ENCODE results near the gene THSD1. TPM values are rescaled to one million over a fixed set of nuclear protein-coding genes. Genes with fewer than 3 reads are reported as not detected.

THSD1 gene
- total RNA-seq, 1 donor from 2014 or later = 346 TPM

DNA sequence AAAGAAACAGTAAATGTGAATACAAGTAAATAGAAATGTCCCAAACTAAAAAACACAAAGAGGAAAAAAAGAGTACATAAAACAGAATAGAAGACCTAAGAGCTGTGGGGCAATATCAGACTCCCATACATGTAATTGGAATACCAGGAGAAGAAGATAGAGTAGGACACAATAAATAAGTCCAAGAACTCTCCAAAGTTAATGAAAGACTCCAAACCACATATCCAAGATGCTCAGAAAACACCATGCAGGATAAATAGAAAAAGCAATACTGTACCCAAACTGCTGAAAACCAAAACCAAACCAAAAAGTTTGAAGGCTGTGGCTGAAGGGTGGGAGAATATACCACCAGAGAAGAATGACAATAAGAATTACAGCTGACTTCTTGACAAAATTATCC lies 18.3 kb downstream of the THSD1 start:
- Mint-ChIP-seq H3K27ac (ENCODE audit: unreplicated experiment) (no peak overlapping the region), H3K9me3 (ENCODE audit: unreplicated experiment) (no peaks in the 10 kb centered on the region), H3K4me1 (ENCODE audit: unreplicated experiment) (peaks cover 70% of the 10 kb centered on the region), H3K27me3 (ENCODE audit: unreplicated experiment) (peaks cover 9% of the 10 kb centered on the region), H3K36me3 (ENCODE audit: low read depth, unreplicated experiment) (peaks cover 53% of the 10 kb centered on the region), H3K4me3 (ENCODE audit: unreplicated experiment) (peak overlapping the region; percentile 49)
- TF ChIP-seq, protein P1, sequence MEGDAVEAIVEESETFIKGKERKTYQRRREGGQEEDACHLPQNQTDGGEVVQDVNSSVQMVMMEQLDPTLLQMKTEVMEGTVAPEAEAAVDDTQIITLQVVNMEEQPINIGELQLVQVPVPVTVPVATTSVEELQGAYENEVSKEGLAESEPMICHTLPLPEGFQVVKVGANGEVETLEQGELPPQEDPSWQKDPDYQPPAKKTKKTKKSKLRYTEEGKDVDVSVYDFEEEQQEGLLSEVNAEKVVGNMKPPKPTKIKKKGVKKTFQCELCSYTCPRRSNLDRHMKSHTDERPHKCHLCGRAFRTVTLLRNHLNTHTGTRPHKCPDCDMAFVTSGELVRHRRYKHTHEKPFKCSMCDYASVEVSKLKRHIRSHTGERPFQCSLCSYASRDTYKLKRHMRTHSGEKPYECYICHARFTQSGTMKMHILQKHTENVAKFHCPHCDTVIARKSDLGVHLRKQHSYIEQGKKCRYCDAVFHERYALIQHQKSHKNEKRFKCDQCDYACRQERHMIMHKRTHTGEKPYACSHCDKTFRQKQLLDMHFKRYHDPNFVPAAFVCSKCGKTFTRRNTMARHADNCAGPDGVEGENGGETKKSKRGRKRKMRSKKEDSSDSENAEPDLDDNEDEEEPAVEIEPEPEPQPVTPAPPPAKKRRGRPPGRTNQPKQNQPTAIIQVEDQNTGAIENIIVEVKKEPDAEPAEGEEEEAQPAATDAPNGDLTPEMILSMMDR (IDR thresholded peaks at IDR 0.05; ENCODE audit: unreplicated experiment) = no peak
- DNase-seq (ENCODE audit: low spot score) = no peak

DNA sequence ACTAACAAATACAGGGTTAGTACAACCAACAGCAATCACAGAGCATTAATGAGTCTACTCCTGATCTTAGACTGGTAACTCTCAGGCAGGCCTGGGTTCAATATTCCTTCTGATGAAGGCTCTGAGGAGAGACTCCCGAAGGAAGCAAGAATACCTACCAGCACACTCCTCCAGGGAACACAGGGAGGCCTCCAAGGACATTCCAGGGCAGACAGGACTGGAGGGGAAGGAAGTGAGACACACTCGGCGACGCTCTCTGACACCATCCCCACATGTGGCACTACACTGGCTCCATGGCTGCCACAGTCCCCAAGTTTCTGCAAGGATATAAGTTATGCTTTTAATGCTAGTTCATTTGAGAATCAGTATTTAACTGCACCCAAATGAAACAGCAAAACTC lies 20.1 kb downstream of the THSD1 start:
- Mint-ChIP-seq H3K4me1 (ENCODE audit: unreplicated experiment) (peaks cover 59% of the 10 kb centered on the region), H3K4me3 (ENCODE audit: unreplicated experiment) (no peak overlapping the region), H3K9me3 (ENCODE audit: unreplicated experiment) (no peaks in the 10 kb centered on the region), H3K27me3 (ENCODE audit: unreplicated experiment) (peaks cover 9% of the 10 kb centered on the region), H3K36me3 (ENCODE audit: low read depth, unreplicated experiment) (peaks cover 41% of the 10 kb centered on the region), H3K27ac (ENCODE audit: unreplicated experiment) (no peak overlapping the region)
- DNase-seq (ENCODE audit: low spot score) = no peak
- TF ChIP-seq, protein P1 (IDR thresholded peaks at IDR 0.05; ENCODE audit: unreplicated experiment) = no peak

DNA sequence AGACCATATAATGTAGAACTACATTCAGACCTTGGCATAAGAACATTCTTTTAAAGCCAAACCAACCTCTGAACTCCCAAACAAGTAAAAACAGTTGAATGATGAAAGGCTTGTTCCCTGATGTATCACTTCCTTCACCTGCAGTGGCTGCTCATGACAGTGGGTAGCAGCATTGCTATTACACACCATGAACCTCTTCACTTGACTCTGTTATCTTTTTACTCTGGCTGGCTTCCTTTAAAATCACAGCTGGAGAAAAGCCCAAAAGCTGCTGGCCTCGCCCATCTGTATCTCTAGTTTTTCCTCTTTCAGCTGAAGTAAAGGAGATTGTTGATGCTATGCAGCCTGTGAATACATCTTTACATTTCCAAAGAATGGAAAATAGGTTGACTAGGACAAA lies 22.6 kb downstream of the THSD1 start:
- Mint-ChIP-seq H3K4me1 (ENCODE audit: unreplicated experiment) (peaks cover 50% of the 10 kb centered on the region), H3K27ac (ENCODE audit: unreplicated experiment) (no peak overlapping the region), H3K27me3 (ENCODE audit: unreplicated experiment) (peaks cover 15% of the 10 kb centered on the region), H3K36me3 (ENCODE audit: low read depth, unreplicated experiment) (peaks cover 44% of the 10 kb centered on the region), H3K9me3 (ENCODE audit: unreplicated experiment) (no peaks in the 10 kb centered on the region), H3K4me3 (ENCODE audit: unreplicated experiment) (peak overlapping the region; percentile 60)
- TF ChIP-seq, protein P1 (IDR thresholded peaks at IDR 0.05; ENCODE audit: unreplicated experiment) = no peak
- DNase-seq (ENCODE audit: low spot score) = no peak

DNA sequence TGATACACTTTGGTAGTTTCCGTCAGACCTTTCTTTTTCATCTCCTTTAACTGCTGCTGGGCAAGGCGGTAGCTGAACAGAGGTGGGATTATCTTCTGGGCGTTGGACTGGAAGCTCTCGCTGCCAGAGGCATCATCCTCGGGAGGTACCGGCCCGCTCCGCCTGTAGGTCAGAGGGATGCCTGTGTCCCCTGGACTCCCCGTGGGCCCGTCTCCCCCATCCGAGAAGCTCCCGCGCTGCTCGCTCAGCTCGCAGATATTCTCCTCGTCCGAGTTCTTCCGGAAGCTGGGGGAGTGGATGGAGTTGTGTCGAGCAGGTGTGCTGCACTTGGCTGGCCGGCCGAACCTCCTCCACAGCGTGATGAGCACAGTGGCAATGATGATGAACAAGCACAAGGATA lies 27.7 kb downstream of the THSD1 start:
- no peak for DNase-seq (ENCODE audit: low spot score)
- H3K36me3 Mint-ChIP-seq (ENCODE audit: low read depth, unreplicated experiment) = peaks cover 36% of the 10 kb centered on the region
- no peaks in the 10 kb centered on the region for H3K9me3 Mint-ChIP-seq (ENCODE audit: unreplicated experiment)
- peaks cover 28% of the 10 kb centered on the region for H3K4me1 Mint-ChIP-seq (ENCODE audit: unreplicated experiment)
- TF ChIP-seq, protein P1 (IDR thresholded peaks at IDR 0.05; ENCODE audit: unreplicated experiment) = no peak
- peaks cover 7% of the 10 kb centered on the region for H3K27me3 Mint-ChIP-seq (ENCODE audit: unreplicated experiment)
- H3K27ac Mint-ChIP-seq (ENCODE audit: unreplicated experiment) = peak overlapping the region; percentile 67
- H3K4me3 Mint-ChIP-seq (ENCODE audit: unreplicated experiment) = peak overlapping the region; percentile 67

DNA sequence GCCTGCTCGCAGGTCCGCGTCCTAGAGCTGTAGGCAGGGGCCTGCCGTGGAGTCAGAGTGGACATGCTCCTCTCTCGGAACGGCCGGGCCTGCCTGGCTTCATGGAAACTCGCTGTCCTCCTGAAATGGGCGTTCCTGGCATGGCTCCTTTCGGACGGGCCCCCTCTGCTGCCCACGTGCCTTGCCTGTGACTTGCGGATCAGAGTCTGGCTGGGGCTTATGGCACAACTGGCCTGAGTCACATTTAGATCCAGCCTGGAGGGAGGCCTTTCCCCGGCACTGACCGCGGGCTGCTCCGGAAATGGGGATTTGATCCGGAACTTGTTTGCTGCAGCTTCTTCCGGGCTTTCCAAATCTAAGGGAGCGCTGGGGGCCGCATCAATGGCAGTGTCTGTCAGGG lies 28.1 kb downstream of the THSD1 start:
- no peaks in the 10 kb centered on the region for H3K9me3 Mint-ChIP-seq (ENCODE audit: unreplicated experiment)
- H3K36me3 Mint-ChIP-seq (ENCODE audit: low read depth, unreplicated experiment) = peaks cover 32% of the 10 kb centered on the region
- no peak overlapping the region for H3K4me3 Mint-ChIP-seq (ENCODE audit: unreplicated experiment)
- TF ChIP-seq, protein P1 (IDR thresholded peaks at IDR 0.05; ENCODE audit: unreplicated experiment) = no peak
- H3K4me1 Mint-ChIP-seq (ENCODE audit: unreplicated experiment) = peaks cover 29% of the 10 kb centered on the region
- no peak overlapping the region for H3K27ac Mint-ChIP-seq (ENCODE audit: unreplicated experiment)
- no peak for DNase-seq (ENCODE audit: low spot score)
- peaks cover 7% of the 10 kb centered on the region for H3K27me3 Mint-ChIP-seq (ENCODE audit: unreplicated experiment)
